NK-92 (cell line): ENCODE data around the gene MBNL2.
"Not testable (repeated sequence)": the region's sequence is repeated elsewhere in the genome, so short reads cannot be mapped to it uniquely, and the experiment has no call there.

ENCODE experiments used
- DNase-seq: peaks from one replicate; lab custom pipeline; 2025; ENCODE audit not compliant: unreplicated experiment; lab: John Stamatoyannopoulos, UW

MBNL2 gene

GRCh38 chr13:97344265-97345175 lies 122.4 kb downstream of the MBNL2 start:
- DNase-seq: no peak

- DNase-seq: no peak
These were observed 124.0 kb downstream of the MBNL2 start for GRCh38 chr13:97346097-97346496.

GRCh38 chr13:97346561-97347254 lies 124.6 kb downstream of the MBNL2 start:
- no peak for DNase-seq

- DNase-seq: no peak
These were observed 125.3 kb downstream of the MBNL2 start for GRCh38 chr13:97347255-97347932.

GRCh38 chr13:97348569-97349100 lies 126.5 kb downstream of the MBNL2 start:
- no peak for DNase-seq

DNA sequence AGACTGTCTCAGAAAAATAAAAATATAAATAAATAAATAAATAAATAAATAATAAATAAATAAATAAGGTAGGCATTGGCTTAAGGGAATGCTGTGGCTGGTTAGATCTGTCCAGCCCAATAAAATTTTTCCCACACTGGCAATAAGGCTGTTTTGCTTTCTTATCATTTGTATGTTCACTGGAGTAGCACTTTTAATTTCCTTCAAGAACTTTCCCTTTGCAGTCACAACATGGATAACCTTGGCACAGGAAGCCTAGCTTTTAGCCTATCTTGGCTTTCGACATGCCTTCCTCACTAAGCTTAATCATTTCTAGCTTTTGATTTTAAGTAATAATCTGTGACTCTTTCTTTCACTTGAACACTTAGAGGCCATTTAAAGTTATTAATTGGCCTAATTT lies 129.9 kb downstream of the MBNL2 start:
- not testable (repeated sequence) for DNase-seq

DNA sequence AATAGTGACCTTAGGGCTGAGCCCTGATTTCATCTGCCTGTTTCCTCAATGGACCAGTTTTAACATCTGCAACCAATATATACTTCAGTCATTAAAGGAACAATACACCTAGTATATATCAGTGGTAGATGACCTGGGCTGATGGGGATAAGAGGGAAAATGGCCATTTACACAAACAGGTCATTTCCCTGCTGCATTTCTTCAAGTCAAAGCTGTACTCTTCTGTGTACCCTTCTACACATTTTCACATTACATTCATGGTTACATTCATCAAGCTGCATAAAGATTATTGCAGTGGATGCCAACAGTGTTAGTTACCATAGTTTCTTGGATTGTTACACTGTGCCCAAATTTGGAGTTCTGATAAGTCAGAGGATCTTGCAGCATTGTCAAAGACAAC lies 130.7 kb downstream of the MBNL2 start:
- no peak for DNase-seq

DNA sequence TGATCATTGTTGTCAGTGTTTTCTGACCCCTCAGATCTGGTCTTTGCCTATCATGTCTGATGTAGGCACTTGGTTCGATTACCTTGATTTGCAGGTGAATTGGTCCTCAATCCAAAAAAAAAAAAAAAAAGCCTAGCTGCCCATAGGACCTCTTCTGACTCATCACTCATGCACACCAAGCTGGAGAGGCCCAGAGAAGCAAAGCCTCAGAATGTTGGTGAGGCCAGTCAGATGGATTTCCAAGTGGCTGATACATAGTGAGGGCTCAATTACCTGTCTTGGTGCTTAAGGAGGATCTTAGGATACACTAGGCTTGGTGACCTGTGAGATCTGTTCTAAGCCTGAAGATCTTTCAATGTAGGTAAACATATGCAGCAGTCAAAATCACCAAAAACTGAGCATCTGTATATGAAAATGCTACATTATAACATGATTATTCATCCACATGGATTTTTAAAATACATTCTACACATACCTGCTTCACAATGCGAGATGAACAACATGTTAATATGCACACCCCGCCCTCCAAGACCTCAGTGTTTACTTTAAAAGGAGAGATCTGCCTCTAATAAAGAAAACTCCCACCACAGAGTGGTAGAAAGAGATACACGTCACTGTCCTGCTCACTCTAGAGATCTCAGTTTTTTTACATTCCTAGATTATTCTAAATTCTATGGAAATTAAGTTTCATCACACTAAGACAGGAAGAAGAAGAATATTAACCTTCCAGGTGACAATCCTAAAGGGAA lies 132.0 kb downstream of the MBNL2 start:
- DNase-seq: no peak

DNA sequence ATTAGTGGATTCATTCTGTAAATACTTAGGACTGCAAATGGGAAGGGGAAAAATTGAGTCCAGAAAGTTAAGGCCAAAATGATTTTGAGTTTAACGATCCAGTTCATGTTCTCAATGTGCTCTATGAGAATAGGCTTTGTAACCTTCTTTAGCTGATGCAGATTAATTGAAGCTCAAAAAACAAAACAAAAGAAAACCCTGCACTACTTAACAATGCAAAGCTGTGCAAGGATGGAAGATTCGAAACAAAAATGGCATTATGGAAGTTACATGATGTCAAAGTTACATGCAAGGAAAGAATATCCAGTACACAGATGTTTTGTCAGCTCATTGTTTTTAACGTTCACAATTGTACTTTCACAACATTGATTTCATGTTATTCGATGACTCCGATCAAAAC lies 132.7 kb downstream of the MBNL2 start:
- DNase-seq: no peak

GRCh38 chr13:97356592-97356991 lies 134.5 kb downstream of the MBNL2 start:
- no peak for DNase-seq

DNA sequence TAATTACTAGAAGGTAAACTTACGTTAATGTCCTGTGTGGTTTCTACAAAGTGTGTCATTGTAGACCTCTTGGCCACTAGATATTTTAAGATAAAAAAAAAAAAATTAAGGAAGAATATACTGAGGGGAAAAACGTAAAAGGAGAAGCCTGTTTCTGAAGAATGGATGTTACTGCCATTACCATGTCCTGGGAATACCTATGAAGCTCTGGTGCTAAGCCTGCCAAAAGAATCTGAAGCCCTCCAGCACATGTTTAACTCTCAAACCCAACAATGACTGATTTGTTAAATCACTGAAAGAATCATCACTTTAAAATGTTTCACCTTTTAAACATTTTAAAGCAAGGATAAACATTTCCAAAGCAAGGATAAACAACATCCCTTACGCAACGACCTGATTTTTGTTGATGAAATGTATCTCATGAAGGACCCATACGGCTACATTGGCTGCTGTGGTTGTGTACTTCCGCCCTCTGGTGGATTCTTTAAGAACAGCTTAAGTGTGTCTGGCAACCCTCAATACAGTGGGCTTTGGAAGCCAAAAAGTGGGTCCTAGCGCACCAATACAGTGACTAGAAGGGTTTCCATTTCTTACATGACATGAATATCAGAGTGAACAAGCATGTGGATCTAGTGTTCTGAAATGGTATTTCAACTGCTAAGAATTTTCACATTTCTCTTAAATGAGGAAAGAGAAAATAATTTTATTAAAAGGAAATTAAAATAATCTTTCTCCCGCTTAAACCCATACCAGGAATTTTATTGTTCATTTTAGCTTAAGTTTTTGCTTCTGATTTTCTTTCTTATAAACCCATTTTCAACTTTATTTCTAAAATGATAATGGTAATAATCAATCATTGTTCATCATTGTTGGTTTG lies 137.3 kb downstream of the MBNL2 start:
- no peak for DNase-seq

DNA sequence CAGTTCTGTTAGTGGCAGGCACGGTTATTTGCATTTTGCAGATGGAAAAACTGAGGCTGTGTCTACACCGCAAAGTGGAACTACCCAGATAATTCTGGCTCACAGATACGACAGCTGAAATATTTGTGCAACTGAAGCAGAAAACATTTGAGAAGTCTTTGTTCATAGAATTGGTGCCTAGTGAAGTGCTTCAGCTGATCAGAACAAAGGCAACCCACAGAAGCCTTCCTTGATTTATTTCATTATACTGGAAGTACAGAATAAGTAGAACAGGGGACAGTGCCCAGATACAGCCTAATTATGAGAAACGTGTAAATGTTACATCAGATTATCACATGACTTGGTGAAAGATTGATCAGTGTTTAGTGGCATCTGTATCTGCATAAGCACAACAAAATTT lies 138.5 kb downstream of the MBNL2 start:
- no peak for DNase-seq

DNA sequence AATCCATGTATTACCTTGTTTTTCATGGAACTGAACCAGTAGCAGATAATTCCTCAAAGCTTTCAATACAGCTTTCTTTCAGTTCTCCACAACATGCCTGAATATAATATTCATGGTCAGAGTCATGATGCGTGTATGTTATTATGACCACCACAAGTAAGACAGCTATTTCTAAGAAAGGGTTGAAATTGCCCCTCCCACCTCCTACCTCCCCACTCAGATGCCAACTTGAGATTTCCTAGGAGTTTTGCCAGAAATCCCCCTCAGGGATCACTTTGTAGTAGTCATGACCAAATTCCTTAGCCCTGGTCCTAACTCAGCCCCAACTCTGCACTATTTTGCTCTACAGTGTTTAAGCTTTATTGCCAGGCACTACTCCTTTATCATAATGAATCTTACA lies 141.9 kb downstream of the MBNL2 start:
- DNase-seq: no peak

GRCh38 chr13:97364827-97365226 lies 142.7 kb downstream of the MBNL2 start:
- DNase-seq: no peak

- DNase-seq: no peak
These were observed 144.1 kb downstream of the MBNL2 start for GRCh38 chr13:97366172-97366688.

DNA sequence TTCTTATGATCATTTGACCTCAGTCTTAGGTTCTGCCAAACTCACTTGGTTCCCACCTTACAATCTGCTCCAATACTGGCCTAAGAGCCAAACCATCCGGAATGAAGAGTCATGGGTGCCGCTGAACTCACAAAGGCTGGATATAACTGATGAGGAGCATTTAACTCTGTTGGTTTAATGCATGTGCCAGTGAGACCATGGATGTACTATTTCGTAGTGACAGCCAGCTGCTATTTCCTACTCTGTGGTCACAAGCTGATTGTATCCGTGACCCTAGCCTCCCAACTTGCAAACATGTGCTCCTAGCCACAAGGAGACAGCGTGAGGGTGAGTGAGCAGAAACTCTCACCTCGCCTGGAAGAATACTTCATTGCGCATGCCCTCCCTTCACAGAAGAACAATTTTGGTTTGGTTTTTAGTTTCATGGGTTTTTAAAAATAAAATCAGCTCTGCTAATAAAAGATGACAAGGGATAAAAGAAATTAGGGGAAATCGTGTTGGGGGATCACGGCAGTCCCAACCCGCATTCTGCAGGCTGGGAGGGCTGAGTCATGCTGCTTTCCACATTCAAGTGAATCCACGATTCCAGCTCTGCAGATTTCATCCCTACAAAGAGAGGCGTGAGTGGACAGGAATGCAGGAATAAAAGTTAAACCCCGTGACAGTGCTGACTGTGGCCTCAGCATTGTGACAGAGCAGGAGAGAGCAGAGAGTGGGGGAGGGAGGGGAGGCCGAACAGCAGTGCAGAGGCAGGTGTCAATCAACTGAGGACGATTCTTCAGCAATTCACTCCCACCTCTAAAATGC lies 145.1 kb downstream of the MBNL2 start:
- DNase-seq: no peak

DNA sequence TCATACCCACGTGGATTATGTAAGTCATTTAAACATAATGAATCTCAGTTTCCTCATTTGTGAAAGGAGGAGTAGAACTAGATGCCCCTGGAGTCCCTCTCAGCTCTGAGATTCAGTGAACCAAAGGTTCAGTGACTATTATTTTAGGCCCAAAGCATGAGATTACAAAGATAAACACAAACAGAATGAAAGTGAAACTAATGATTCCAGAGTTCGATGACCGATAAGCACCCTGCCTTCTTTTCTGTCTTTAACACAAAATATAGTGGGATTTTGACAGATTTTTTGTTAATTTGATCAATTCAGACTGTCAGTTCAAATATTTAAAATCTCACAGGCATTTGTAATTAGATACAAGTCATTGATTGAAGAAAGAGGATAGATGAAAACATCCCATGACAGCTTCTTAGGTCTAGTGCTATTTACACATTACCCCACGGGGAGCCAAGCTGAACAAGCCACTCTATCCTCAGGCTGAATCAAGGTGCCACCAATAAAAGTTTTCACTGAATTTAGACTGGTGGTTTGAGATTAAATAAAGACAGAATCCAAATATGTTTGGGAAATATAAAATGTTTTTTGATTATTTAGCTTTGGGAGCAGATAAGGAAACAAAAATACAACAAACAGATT lies 147.2 kb downstream of the MBNL2 start:
- no peak for DNase-seq

DNA sequence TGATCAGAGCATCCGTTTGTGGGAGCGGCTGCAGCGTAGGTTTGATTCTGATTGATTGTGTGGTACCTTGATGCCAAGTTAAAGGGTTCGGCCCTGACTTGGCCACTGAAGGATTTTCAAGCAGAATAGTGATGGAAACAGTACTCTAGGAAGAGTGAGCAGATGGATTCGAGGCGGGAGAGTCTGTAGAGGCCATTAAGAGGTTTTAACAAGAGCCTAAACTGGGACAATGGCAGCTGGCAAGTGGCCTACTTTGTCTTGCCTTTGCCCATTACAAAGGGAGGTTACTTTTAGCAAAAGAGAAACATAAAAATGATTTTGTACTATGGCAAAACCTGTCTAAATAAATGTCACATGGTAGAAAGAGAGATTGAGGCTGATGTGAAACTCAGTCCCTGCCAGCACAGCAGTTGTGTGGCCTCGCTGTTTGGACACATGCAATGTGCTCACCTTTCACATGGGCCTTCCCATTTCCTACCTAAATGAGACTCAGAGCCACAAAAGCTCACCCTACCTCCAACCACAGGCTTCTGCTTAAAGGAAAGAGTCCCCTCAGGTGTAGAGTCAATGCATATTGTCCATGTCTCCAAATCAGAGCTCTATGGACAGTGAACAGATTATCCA lies 149.5 kb downstream of the MBNL2 start:
- no peak for DNase-seq
